Stimulated activated CD4-positive, alpha-beta T cell treated with anti-CD3 and anti-CD28 coated beads, Interleukin-4, amount 100 ng/mL, for 1 hour (primary cell): ENCODE data around the gene PAOX.
"Not testable (repeated sequence)": the region's sequence is repeated elsewhere in the genome, so short reads cannot be mapped to it uniquely, and the experiment has no call there.

ENCODE experiments used
- DNase-seq: peaks from one replicate; pipeline ENCODE4 v3.0.0-alpha.2; 2020

Gene PAOX

DNA sequence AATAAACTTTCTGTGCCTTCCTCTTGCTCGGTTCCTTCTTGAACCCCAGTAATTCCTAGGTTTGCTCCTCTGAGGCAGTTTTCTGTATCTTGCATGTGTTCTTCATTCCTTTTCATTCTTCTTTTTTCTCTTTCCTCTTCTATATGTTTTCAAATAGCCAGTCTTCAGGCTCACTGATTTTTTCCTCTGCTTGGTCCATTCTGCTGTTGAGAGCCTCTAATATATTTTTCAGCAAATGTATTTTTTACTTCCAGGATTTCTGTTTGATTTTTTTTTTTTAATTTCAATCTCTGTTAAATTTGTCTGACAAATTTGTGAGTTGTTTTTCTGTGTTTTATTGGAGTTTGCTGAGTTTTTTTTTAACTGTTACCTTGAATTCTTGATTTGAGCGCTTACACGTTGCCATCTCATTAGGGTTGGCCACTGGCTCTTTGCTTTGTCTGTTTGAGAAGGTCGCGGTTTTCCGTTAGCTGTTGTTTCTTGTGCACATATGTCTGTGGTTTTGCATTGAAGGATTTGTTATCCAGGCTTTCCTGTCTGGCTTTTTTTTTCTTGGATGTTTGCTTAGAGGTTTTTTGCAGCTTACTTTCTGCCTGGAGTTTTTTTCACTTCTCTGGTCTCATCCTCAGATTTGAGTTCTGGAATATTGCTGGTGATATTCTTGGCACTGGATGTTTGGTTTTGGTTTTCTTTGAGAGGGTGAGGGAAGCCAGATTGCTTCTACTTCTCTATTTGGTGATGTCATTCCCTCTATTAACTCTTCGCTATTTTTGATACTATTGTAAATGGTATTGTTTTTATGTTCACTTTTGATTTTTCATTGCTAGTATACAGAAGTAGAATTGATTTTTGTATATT, 32.7 kb downstream of the PAOX start:
- DNase-seq, result no peak

GRCh38 chr10:133412381-133412711, 33.3 kb downstream of the PAOX start:
- DNase-seq, result no peak

DNA sequence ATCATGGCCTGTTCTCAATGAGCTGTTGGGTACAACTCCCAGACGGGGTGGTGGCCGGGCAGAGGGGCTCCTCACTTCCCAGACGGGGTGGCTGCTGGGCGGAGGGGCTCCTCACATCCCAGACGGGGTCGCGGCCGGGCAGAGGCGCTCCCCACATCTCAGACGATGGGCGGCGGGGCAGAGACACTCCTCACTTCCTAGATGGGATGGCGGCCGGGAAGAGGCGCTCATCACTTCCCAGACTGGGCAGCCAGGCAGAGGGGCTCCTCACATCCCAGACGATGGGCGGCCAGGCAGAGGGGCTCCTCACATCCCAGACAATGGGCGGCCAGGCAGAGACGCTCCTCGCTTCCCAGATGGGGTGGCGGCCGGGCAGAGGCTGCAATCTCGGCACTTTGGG, 35.3 kb downstream of the PAOX start:
- DNase-seq, result not testable (repeated sequence)

DNA sequence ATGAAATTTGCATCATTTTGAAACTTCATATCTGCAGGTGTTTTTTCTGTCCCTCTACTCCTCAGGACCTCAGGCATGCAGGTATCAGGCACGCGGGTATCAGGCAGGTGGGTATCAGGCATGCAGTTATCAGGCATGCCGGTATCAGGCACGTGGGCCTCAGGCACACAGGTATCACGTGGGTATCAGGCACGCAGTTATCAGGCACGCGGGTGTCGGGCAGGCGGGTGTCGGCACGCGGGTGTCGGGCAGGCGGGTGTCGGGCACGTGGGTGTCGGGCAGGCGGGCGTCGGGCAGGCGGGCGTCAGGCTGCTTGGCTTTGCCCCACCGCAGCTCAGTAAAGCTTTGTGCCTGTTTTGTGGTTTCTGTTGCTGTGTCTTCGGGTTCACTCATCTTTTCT, 36.7 kb downstream of the PAOX start:
- DNase-seq, result no peak

DNA sequence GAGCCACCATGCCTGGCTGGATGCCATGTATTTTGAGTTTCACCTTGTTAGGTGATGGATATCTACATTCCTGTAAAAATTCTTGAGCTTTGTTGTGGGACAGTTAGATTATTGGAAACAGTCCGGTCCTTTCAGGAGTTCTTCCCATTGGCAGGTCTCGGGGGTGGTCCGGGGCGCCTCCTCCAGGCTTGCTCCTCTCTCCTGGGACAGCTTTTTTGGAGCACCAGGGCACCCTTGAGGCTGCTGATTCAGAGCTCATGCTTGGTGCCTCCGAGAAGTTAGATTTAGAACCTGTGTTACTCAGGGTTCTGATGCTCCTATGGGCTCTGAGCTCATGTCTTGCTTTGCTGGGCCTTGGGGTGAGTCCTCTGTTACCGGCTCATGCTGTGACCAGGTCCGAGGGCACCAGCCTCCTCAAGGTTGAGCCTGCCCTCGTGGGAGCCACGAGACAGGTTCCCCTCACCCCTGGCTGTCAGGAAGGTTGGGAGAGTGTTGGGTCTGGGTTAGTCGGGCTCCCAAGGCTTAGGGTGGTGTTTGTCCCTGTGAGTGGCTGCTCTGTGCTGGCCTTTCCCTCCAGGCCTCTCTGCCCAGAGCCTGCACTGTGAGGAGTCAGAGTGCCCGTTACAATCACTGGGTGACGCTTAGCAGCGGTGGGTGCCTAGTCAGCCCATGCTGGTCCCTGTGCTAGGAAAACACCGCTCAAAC, 39.4 kb downstream of the PAOX start:
- DNase-seq, result no peak

- DNase-seq, result no peak
Measured at GRCh38 chr10:133419211-133419950, 40.3 kb downstream of the PAOX start.

DNA sequence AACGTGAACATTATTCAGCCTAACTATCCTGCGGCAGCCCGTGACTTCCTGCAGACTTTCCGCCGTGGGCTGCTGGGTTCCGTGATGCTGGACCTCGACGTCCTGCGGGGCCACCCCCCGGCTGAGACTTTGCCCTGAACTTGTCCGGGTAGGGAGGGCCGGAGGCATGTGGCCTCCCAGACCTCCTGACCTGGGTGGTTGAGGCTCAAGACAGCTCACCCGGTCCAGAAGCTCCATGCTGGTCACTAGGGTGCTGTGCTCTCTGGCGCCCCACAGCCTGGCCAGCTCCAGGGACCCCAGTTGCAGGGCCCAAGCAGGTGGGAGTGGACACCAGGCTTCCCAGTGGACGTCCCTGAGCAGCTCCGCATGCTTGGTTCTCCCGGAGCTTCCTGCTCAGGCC, 41.0 kb downstream of the PAOX start:
- DNase-seq, result no peak

DNA sequence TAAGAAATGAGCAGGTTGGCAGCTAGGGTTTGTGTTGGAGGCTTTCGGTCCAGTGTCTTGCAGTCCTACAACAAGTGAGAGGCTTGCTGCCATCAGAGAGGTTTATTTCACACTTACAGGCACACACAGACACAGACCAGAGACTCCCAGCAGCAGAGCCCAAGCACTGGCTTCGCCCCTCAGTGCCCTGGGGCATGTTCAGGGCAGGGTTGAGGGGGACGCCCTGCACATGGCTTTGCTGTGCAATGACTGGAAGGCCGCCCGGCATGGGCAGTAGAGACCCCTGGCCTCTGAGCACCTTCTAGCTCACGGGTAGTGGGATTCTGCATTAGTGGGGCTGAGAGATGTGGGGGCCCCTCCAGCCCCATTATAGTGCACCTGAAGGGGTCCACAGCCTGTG, 41.5 kb downstream of the PAOX start:
- no peak for DNase-seq

DNA sequence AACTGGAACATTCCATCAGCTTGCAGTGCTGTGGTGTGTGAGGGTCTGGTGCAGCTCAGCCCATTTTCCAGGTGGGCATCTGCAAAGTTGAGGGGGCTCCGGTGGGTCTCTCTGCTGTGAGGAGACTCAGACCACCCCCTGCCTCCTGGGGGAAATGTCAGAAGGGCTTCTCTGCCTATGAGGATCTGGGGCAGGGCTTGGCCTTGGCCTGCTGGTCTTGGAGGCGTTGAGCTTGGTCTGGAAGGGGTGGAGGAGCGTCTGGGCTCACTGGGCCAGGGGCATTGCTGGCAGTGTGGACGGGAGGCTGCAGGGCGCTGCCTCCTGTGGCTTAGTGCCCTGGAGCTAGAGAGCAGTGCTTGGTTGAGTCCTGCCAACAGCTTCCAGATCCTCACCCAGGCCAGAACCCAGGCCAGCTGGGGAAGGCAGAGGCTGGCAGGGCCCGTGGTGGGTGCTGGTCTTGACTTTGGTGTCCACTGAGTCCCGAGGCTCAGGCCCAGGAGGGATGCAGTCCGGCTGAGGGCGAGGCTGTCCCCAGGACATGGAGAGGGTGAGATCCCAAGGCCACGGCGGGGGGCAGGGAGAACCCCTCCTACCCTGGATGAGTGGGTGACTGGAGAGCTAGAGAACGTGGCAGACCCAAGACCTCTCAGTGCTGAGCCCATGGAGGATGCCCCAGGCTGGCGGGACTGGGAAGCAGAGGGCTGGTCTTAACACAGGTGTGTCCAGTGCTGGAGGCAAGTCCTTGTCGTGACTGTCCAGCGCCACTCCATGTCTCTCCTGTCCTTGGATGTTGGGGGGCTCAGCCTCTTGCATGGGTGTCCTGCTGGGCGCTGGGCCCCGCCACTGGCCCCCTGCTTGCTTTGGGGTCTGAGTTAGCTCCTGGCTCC, 42.5 kb downstream of the PAOX start:
- DNase-seq, result no peak

- no peak for DNase-seq
Measured at GRCh38 chr10:133422223-133422806, 43.3 kb downstream of the PAOX start.

DNA sequence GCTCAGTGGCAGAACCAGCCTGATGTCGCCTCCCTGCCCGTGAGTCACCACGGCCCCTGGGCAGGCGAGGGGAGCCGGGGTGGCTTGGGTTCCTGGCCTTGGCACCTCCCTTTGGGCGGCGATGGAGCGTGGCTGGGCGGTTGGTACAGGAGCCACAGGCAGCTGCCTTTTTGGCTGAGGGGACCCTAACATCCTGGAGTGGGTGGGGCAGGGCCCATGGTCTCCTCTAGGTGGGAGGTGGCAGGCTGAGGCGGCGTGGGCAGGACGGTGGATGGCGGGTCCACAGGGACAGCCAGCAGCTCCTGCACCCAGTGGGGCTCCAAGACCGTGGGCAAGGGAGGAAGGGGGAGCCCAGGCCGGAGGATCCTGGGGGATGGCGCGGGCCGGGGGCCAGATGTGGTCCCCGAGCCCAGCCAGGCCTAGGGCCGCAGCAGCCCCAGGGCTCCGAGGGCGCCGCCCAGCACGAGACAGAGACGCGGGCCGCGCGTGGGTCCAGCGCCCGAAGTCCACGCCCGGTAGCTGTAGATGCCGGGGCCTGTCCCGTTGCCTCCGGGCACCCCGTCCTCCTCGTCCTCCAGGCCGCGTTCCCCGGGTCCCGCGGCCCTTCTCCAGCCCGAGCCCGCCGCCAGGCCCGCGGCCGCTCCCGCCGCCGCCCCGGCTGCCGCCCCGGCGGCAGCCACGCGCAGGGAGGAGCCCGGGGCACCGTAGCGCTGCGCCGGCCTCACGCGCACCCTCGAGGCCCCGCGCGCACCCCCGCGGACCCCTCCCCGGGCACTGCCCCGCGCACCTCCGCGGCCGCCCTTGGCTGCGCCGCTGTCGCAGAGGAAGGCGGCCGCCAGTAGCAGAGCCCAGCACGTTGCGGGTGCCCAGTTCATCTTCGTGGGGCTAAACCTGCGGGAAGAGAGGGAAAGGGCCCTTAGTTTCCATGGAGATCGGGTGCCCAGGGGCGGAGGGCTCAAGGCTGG, 44.0 kb downstream of the PAOX start:
- DNase-seq, result no peak

- DNase-seq, result not testable (repeated sequence)
Measured at GRCh38 chr10:133424102-133424501, 45.0 kb downstream of the PAOX start.

- DNase-seq, result not testable (repeated sequence)
Measured at GRCh38 chr10:133424601-133425000, 45.5 kb downstream of the PAOX start, which contains the start of gene SPRN. Gene SPRN (minus strand): TSS chr10:133424625. CDS start chr10:133423681, 944 bp downstream.

- not testable (repeated sequence) for DNase-seq
Measured at GRCh38 chr10:133429571-133429970, 50.5 kb downstream of the PAOX start.

GRCh38 chr10:133431888-133432613, 53.0 kb downstream of the PAOX start:
- not testable (repeated sequence) for DNase-seq

GRCh38 chr10:133432789-133433188, 53.7 kb downstream of the PAOX start:
- not testable (repeated sequence) for DNase-seq

DNA sequence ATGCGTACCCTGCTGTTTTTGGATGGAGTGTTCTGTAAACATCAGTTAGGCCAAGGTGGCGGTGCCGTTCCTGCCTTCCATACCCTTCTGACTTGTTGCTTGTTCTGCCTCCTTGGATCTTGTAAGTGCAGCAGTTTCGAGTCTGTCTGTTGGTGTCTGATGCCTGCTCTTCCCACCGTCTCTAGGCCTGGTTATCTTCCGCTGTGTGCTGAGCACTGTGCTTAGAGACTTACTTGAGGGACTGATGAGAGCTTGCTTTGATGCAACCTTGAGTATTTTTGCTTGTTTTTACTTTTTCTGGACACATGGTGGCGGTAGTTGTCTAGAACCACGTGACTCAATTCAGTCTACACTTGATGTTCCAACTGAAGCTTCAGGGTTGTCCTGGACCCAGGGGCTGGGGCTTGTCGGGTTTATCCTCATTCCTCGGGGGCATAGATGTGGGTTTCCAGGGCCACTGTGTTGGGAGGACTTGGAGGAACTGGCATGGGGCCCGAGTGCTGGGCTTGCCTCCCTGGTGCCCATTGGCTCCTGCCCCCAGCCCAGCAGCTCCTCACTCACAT, 59.7 kb downstream of the PAOX start:
- no peak for DNase-seq

- no peak for DNase-seq
Measured at GRCh38 chr10:133439517-133440461, 60.7 kb downstream of the PAOX start.
